Activated CD4-positive, CD25-positive, alpha-beta regulatory T cell treated with anti-CD3 and anti-CD28 coated beads, Interleukin-2, amount 50 U/mL, for 24 hours (primary cell): ENCODE measurements around the gene DNAH8.
"Not testable (repeated sequence)": the region's sequence is repeated elsewhere in the genome, so short reads cannot be mapped to it uniquely, and the experiment has no call there.

Experiments
- ATAC-seq, 2 donors: fragments of 150-1000 bp; cut with Tn5 transposase; one replicate each; pipeline ENCODE4 v1.10.0; 2021; ENCODE audit warnings: mild to moderate bottlenecking in 1 of 2, moderate library complexity in 1 of 2

The DNAH8 gene

DNA sequence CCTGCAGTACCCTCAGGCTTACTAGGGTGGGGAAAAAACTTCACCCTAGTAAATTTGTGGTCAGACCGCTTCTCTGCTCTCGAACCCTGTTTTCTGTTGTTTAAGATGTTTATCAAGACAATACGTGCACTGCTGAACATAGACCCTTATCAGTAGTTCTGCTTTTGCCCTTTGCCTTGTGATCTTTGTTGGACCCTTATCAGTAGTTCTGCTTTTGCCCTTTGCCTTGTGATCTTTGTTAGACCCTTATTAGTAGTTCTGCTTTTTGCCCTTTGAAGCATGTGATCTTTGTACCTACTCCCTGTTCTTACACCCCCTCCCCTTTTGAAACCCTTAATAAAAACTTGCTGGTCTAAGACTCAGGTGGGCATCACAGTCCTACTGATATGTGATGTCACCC lies 15.4 kb upstream of the DNAH8 start:
- not testable (repeated sequence) for ATAC-seq

GRCh38 chr6:38701551-38701950 lies 13.6 kb upstream of the DNAH8 start:
- ATAC-seq: no peak

DNA sequence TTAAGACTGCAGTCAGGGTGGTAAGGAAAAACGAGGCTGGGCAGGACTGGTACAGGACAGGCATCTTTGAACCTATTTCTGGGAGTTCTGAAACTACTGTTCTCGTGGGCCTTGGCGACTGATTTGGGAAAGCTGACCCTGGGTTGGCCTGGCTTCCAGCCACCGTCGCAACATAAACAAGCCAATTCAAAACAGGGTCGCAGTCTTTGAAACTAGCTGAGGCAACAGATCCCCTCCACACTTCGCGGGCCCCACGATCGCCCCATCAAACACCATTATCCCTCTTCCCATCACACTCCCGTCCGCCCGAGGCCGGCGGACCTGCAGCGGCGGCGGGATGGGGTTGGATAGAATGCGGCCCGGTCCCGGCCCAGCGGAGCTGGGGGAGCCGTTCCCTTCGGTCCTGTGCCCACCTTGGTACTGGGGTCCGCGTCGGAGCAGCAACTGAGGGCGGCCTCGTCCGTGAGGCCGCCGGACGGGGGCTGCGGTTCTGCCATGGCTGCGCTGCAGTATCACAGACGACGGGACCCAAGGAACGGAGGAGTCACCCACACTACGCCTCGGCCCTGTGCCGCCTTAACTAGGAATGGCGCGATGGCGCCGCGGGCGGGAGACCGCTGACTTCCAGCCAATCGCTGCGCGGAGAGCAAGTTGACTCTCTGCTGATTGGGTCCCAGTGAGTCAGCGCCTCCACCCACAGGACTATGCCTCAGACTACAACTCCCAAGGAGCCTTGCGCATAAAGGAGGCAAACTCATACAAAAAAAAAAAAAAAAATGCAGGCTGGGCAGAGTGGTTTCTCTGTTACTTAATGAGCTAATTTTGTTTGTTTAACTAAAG lies 12.3 kb upstream of the DNAH8 start, which contains the start of gene GLO1:
Gene GLO1 (minus strand): TSS at position 588 of the 840 bp plus-strand sequence. CDS start 91 bp downstream, at position 497.
- ATAC-seq: peak; percentile 99 to 100

GRCh38 chr6:38703949-38704590 lies 11.0 kb upstream of the DNAH8 start:
- ATAC-seq: no peak

DNA sequence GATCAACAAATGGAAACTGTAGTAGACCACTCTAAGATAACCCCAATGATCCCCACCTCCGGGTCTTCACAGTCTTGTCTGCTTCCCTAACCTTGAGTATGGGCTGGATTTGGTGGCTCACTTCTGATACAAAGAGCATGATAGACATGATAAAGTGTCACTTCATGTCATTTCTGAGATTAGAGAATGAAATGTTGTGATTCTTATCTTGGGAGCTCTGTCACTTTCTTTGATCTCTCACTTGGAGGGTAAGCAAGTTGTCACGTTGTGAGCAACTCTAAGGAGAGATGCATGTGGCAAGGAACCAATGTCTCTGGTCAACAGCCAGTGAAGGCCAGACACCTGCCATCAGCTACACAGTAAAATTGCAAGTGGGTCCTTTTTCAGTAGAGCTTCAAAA lies 9.2 kb upstream of the DNAH8 start:
- no peak for ATAC-seq

GRCh38 chr6:38708496-38708895 lies 6.6 kb upstream of the DNAH8 start:
- no peak for ATAC-seq

GRCh38 chr6:38713812-38714211 lies 1.3 kb upstream of the DNAH8 start:
- ATAC-seq: peak; percentile 72 to 81

GRCh38 chr6:38714239-38715015 lies 684 bp upstream of the DNAH8 start:
- peak in 1 of 2 donors; percentile 59 for ATAC-seq

GRCh38 chr6:38716825-38717224 lies 1.7 kb downstream of the DNAH8 start:
- ATAC-seq: no peak

- no peak for ATAC-seq
Observed at GRCh38 chr6:38719358-38719757, 4.2 kb downstream of the DNAH8 start.

- ATAC-seq: no peak
Observed at GRCh38 chr6:38720295-38720694, 5.2 kb downstream of the DNAH8 start.

DNA sequence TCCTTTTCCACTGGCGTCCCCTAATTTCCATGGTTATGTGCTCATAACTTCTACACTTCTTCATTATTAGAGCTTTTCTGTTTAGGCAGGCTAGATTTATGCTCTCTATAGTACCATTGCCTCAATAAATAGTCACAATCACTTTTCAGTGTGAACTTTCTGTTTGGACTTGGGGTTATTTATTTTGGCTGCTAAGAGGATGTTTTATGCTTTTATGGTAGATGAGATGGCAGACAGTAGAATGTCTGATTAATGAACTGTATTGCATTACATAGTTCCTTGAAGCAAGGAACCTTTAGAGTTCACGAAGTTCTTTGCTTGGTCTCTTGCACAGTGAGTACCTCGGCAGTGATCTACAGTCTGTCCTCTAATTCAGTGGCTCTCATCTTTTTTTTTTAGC lies 6.9 kb downstream of the DNAH8 start:
- no peak for ATAC-seq

DNA sequence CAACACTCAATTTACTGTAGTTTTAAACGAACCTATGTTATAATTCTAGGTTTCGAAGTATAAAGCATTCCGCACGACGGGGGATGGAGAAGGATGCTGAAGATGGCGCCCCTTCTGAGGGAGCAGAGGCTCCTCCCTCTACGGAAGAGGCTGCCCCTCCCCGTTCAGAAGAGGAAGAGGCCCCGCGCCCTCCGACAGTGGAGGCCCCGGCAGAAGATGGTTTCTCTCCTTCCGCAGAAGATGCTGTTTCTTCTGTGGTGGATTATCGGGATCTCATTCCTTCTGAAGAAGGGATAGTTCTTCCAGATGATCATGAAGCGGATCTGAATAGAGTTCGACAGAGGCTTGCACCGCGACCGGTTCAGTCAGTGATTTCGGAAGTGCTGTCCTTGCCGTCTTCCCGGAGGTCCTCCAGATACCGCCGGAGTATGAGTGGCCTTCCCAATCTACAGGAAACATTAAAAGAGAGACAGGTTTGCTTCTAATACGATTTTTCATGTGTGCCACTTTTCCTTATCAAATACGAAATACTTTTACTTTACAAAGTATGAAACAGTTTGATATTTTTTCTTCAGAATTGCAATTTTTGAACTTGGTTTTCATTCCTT lies 7.7 kb downstream of the DNAH8 start:
- ATAC-seq: no peak

DNA sequence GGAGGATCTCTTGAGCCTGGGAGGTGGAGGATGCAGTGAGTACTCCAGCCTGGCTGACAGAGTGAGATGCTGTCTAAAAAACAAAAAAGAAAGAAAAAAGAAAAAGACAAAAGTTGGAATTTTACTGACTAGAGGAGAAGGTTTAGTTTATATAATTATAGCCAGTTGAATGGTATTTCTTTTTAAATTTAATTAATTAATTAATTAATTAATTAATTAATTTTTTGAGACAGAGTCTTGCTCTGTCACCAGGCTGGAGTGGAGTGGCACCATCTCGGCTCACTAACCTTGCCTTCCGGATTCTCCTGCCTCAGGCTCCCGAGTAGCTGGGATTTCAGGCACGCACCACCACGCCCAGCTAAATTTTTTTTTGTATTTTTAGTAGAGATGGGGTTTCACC lies 8.7 kb downstream of the DNAH8 start:
- no peak for ATAC-seq

DNA sequence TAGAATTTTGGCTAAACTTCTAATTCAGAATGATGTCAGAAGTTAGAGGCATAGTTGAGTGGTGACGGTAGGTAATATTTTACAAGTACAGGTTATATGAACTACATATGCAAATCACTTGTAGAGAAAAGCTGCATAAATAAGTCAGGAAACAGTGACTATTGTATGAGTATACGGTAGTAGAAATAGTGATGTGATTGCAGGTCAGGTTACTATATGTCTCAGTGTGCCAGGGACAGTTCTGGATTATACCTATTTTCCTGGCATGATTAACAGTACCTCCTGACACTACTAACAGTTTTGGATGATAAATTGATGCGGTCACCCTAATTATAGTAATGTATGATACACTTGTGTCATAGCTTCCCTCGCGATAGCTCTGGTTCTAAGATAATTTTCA lies 9.2 kb downstream of the DNAH8 start:
- no peak for ATAC-seq

DNA sequence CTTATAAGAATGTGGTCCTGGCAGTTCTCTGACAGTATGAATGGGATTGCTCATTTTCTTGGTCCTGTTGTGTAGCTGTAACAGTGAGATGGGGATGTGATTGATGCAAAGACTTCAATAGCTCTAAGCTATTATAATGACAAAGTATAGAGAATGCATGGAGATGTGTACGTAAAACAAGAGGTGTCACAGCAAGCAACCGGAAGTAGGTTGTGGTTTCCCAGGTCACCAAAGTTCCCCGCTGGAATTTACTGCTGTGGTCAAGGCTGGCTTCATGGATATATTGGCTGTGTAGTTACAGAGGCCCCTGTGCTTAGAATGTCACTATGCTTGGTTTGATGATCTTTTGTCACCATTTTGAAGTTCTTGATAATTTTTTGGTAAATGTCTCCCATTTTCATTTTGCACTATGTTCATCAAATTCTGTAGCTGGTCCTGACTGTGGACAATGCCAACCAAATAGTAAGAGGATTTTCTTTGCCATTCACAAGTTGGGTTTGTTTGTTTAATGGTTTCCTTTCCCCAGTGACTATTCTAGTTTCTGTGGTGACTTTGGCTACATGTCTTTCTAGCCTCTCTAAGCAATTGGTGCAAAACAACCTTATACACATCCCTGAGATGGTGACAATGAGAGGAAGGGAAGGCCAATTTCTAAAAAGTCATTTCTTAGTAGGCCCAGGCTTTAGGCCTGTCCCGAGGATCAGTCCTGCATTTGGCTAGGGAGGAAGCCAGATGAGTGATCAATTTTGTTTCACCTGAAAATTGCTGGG lies 10.5 kb downstream of the DNAH8 start:
- ATAC-seq: no peak

- no peak for ATAC-seq
Observed at GRCh38 chr6:38728203-38728602, 13.1 kb downstream of the DNAH8 start.

DNA sequence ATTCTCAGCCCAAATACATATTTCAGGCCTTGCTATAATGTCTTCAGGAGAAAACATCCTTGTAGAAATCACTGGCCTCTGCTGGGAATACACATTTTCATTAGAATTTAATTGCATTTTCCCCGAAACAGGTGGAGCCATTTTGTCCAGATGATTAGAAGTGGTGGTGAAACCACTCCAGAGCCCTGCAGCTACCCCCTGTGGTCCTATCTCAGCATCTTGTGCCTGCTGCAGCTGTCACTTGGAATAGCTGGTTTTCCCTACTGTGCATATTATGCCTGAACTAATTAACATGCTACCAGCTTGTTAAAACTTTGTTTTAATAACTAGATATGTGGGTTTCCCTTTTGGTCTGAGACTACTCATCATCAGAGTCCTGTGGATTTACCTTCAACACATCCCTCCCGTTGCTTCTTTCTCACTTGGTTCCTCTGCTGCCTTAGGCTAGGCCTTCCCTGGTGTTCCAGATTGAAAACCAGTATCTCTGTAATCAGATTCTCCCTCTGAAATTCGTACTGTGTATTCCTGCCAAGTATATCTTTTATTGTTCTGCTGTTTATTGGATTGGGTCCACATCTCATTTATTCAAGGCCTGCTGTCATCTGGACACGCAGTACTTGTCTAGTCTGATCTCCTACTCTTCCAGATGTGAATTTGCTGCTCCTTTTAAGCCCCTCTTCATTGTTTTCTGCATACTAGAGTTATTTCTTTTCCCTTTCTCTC lies 15.2 kb downstream of the DNAH8 start:
- no peak for ATAC-seq

DNA sequence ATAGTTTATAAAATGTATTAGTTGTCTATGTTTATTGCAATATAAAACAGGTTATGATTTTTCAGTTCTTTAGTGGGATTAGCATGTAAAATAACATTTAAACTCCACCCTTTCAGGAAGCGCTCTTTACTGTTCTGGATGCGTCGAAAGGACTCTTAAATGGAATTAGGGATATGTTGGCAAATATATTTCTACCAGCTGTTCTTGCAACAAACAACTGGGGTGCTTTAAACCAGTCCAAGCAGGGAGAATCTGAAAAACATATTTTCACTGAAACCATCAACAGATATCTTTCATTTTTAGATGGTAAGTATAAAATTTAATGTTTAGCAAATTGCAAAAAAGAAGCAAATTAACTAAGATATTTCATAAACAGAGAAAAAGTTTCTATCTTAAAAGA lies 21.8 kb downstream of the DNAH8 start:
- ATAC-seq: no peak

DNA sequence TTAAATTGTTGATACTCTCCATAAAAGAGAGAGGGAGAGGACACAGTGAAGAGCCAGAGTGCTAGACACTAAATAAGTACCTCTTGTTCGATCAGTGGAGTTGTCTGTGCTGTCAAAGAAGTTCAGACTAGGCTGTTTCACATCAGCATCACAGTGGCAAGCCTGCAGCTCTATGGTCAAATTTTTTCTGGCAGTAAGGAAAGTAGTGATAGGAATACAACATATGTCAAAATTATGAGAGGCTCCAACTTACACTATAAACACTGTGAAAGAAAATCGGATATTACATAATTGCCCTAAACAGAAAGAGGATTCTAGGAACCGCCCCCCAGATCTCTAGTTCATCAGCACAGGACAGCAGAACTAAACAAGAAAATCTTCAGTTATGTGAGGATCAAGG lies 23.1 kb downstream of the DNAH8 start:
- no peak for ATAC-seq

GRCh38 chr6:38739532-38739931 lies 24.4 kb downstream of the DNAH8 start:
- ATAC-seq: no peak

DNA sequence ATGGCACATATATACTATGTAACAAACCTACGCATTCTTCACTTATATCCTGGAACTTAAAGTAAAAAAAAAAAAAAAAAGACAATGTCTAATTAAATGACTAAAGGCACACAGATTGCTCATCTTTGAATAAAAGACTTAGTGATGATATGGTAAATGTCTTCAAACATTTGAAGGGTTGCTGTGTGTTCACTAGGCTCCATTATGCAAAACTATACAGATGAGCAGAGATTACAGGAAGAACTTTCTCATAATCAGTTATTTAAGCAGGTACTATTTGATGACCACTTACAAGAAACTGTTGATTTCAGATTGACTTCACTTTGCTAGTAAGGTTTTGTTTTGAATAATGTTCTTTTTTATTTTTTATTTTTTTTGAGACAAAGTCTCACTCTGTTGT lies 34.4 kb downstream of the DNAH8 start:
- ATAC-seq: peak in 1 of 2 donors; percentile 21
